Measurements from ENCODE around the gene VDAC2. TPM values are rescaled to one million over a fixed set of nuclear protein-coding genes. Genes with fewer than 3 reads are reported as not detected.
"Not testable (repeated sequence)": the region's sequence is repeated elsewhere in the genome, so short reads cannot be mapped to it uniquely, and the experiment has no call there.

VDAC2 gene
- total and polyA plus RNA-seq, 5 donors = 362 to 429 (median 371) TPM

DNA sequence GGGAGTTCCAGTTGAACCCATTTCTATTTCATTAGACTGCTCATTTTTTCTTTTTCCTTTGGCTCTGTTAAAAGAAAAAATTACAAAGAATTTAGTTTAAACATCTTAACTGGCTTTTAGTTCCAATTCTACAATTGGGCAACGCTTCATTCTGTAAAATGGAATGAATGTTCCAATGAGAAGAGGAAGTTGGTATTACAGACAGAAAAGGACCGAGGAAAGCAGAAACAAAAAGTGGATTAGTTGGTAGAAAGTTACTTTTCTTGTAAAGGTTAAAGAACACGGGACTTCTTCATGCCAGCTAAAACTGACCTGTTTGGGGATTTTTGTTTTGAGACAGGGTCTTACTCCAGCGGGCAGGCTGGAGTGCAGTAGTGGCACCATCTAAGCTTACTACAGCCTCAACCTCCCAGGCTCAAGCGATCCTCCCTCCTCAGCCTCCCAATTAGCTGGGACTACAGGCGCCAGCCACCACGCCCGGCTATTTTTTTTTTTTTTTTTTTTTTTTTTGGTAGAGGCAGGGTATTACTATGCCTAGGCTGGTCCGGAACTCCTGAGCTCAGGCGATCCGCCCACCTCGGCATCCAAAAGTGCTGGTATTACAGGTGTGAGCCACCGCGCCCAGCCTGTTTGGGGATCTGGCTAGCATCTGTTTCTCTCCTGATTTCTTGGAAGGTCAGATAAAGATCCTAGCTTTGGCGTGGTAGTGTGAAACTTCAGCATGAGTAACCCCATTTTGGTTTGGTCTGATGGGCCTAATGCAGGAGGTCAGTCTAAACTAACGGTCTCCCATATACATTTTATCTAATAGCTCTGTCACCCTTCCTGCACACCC is 1.3 kb upstream of the VDAC2 start:
- H3K27ac ChIP-seq (ENCODE audit: low read length) = peak overlapping the region; percentile 98
- 82% methylated on average over 16 of the region's 16 CpGs for WGBS
- no peaks in the 10 kb centered on the region for H3K27me3 ChIP-seq (ENCODE audit: control insufficient read depth, insufficient read depth)
- no peak for ATAC-seq
- intact Hi-C loops (cut with DNase I) = no loop called here
- peaks cover 2% of the 10 kb centered on the region for H3K4me1 ChIP-seq (ENCODE audit: control insufficient read depth, insufficient read depth, low read length)
- peak overlapping the region; percentile 78 for H3K4me3 ChIP-seq (ENCODE audit: low read length)
- no peaks in the 10 kb centered on the region for H3K9me3 ChIP-seq (ENCODE audit: control insufficient read depth, low read length)
- DNase-seq = peak; percentile 32 to 63 (median 59)

DNA sequence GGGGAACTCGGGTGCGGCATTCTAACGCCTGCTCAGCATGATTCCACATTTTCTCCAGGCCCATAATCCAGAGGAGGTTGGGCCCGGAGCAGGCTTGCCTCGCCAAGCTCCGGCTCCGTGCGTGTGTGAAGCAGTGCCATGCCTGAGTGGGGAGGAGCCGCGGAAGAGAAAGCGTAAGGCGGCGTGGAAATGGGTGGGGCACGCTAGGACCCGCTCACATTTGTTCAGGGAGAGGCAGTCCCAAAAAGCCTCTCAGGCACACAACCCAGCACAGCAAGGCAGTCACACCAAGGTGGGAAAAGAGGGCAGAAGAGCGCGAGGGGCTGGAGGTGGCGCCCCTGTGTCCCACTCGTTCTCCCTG is 695 bp upstream of the VDAC2 start:
- H3K27me3 ChIP-seq (ENCODE audit: control insufficient read depth, insufficient read depth) = no peaks in the 10 kb centered on the region
- H3K9me3 ChIP-seq (ENCODE audit: control insufficient read depth, low read length) = no peaks in the 10 kb centered on the region
- intact Hi-C loops (cut with DNase I) = loop anchor here in 3 of 4 donors (2.0 to 10.0 kb wide), 3 partner anchors 17 to 98 kb away; partner anchors contain the start of gene SAMD8 (in 2 of the 3)
- peak overlapping the region; percentile 98 for H3K27ac ChIP-seq (ENCODE audit: low read length)
- ATAC-seq (peak; percentile 91 to 92), DNase-seq (peak; percentile 92 to 95 (median 94))
- under 1% methylated on average over 19 of the region's 19 CpGs for WGBS
- H3K4me3 ChIP-seq (ENCODE audit: low read length) = peak overlapping the region; percentile 78
- H3K4me1 ChIP-seq (ENCODE audit: control insufficient read depth, insufficient read depth, low read length) = peaks cover 2% of the 10 kb centered on the region

GRCh38 chr10:75211007-75211691 is 553 bp downstream of the VDAC2 start:
- peak in 1 of 2 donors; percentile 61 for ATAC-seq

DNA sequence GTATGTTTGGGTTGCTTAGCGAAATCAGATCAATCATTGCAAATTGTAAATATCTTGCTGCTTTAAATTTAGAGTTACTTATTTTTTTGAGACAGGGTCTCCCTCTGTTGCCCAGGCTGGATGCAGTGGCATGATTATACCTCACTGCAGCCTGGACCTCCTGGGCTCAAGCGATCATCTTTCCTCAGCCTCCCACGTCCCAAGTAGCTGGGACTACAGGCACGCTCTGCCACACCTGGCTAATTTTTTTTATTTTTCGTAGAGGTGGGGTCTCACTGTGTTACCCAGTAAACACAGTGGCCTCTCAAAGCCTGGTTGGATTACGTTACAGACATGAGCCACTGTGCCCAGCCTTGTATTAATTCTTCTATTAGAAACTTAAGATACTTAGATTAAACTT is 1.7 kb downstream of the VDAC2 start:
- H3K4me1 ChIP-seq (ENCODE audit: control insufficient read depth, insufficient read depth, low read length) = peaks cover 2% of the 10 kb centered on the region

More at GRCh38 chr10:75211007-75211691, 553 bp downstream of the VDAC2 start:
- WGBS = under 1% methylated on average over 38 of the region's 38 CpGs
- Histone ChIP-seq H3K27me3 (ENCODE audit: control insufficient read depth, insufficient read depth) (no peaks in the 10 kb centered on the region), H3K9me3 (ENCODE audit: control insufficient read depth, low read length) (no peaks in the 10 kb centered on the region), H3K4me1 (ENCODE audit: control insufficient read depth, insufficient read depth, low read length) (peaks cover 2% of the 10 kb centered on the region), H3K27ac (ENCODE audit: low read length) (peak overlapping the region; percentile 79), H3K4me3 (ENCODE audit: low read length) (peak overlapping the region; percentile 78)
- DNase-seq = no peak
- intact Hi-C loops (cut with DNase I) = loop anchor here in 3 of 4 donors (2.0 to 10.0 kb wide), 3 partner anchors 16 to 99 kb away; partner anchors contain the start of gene SAMD8 (in 2 of the 3)

GRCh38 chr10:75220274-75220673 is 9.7 kb downstream of the VDAC2 start:
- no peaks in the 10 kb centered on the region for H3K9me3 ChIP-seq (ENCODE audit: control insufficient read depth, low read length)
- no peak overlapping the region for H3K4me3 ChIP-seq (ENCODE audit: low read length)
- DNase-seq (no peak), ATAC-seq (no peak)
- no peak overlapping the region for H3K27ac ChIP-seq (ENCODE audit: low read length)
- 65% methylated on average over 4 of the region's 4 CpGs for WGBS
- intact Hi-C loops (cut with DNase I) = no loop called here
- H3K27me3 ChIP-seq (ENCODE audit: control insufficient read depth, insufficient read depth) = no peaks in the 10 kb centered on the region
- peaks cover 11% of the 10 kb centered on the region for H3K4me1 ChIP-seq (ENCODE audit: control insufficient read depth, insufficient read depth, low read length)

More for the DNA sequence above, 1.7 kb downstream of the VDAC2 start:
- Histone ChIP-seq H3K4me3 (ENCODE audit: low read length) (peak overlapping the region; percentile 78), H3K27ac (ENCODE audit: low read length) (no peak overlapping the region), H3K9me3 (ENCODE audit: control insufficient read depth, low read length) (no peaks in the 10 kb centered on the region), H3K27me3 (ENCODE audit: control insufficient read depth, insufficient read depth) (no peaks in the 10 kb centered on the region)
- intact Hi-C loops (cut with DNase I) = loop anchor here in 2 of 4 donors (5.0 to 10.0 kb wide), 2 partner anchors 98 to 100 kb away; partner anchors contain the start of gene SAMD8 (in 2 of the 2)
- DNase-seq = no peak
- no peak for ATAC-seq
- WGBS = 76% methylated on average over 6 of the region's 6 CpGs

- H3K9me3 ChIP-seq (ENCODE audit: control insufficient read depth, low read length); intact Hi-C loops (cut with DNase I); H3K4me3 ChIP-seq (ENCODE audit: low read length); ATAC-seq; H3K27me3 ChIP-seq (ENCODE audit: control insufficient read depth, insufficient read depth); H3K27ac ChIP-seq (ENCODE audit: low read length); DNase-seq: not testable (repeated sequence)
- H3K4me1 ChIP-seq (ENCODE audit: control insufficient read depth, insufficient read depth, low read length) = peaks cover 15% of the 10 kb centered on the region
- 93% methylated on average over 8 of the region's 8 CpGs for WGBS
These were observed 10.9 kb downstream of the VDAC2 start for GRCh38 chr10:75221492-75221891.

DNA sequence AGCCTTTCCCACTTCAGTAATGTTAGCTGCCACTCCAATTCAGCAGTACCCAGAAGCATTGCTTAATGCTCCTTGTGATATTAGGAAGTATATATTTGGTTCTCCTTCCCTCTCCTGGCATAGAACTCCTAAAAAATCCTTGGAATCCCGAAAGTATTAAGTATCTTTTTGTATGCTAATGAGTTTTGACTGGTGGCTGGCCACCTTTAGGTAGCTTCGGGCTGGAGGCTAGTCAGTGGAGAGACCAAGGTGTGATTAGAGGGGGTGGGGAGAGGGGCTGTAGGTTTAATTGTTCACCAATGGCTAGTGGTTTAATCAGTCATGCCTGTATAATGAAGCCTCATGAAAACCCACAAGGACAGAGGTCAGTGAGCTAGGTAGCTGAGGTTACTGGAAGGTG is 12.9 kb downstream of the VDAC2 start:
- no peak overlapping the region for H3K4me3 ChIP-seq (ENCODE audit: low read length)
- DNase-seq (no peak), ATAC-seq (no peak)
- H3K27me3 ChIP-seq (ENCODE audit: control insufficient read depth, insufficient read depth) = no peaks in the 10 kb centered on the region
- intact Hi-C loops (cut with DNase I) = no loop called here
- no peaks in the 10 kb centered on the region for H3K9me3 ChIP-seq (ENCODE audit: control insufficient read depth, low read length)
- peak overlapping the region; percentile 81 for H3K27ac ChIP-seq (ENCODE audit: low read length)
- WGBS = 67% methylated on average over 2 of the region's 2 CpGs
- H3K4me1 ChIP-seq (ENCODE audit: control insufficient read depth, insufficient read depth, low read length) = peaks cover 21% of the 10 kb centered on the region

- peak overlapping the region; percentile 94 for H3K27ac ChIP-seq (ENCODE audit: low read length)
- DNase-seq (no peak), ATAC-seq (no peak)
- H3K4me3 ChIP-seq (ENCODE audit: low read length) = no peak overlapping the region
- no peaks in the 10 kb centered on the region for H3K9me3 ChIP-seq (ENCODE audit: control insufficient read depth, low read length)
- H3K27me3 ChIP-seq (ENCODE audit: control insufficient read depth, insufficient read depth) = no peaks in the 10 kb centered on the region
- WGBS = 17% methylated on average over 2 of the region's 2 CpGs
- H3K4me1 ChIP-seq (ENCODE audit: control insufficient read depth, insufficient read depth, low read length) = peaks cover 24% of the 10 kb centered on the region
- intact Hi-C loops (cut with DNase I) = loop anchor here in 1 of 4 donors (2.0 kb wide), 1 partner anchor 15 kb away; the partner anchor contains the start of gene VDAC2
These were observed 15.5 kb downstream of the VDAC2 start for GRCh38 chr10:75226095-75226494.

DNA sequence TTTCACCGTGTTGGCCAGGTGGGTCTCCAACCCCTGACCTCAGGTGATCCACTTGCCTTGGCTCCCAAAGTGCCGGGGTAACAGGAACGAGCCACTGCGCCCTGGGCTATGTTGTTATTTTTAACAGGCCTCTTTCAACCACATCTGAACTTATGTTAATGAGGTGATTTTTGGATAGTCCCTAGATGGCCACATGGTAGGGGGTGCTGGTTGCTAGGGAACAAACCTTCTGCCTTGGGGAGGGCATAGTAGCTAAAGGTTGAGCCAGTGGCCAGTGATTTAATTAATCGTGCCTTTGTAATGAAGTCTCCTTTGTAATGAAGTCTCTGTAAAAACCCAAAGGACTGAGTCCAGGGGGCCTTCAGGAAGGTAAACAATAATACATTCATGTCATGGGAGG is 16.1 kb downstream of the VDAC2 start:
- H3K4me1 ChIP-seq (ENCODE audit: control insufficient read depth, insufficient read depth, low read length) = peaks cover 24% of the 10 kb centered on the region

DNA sequence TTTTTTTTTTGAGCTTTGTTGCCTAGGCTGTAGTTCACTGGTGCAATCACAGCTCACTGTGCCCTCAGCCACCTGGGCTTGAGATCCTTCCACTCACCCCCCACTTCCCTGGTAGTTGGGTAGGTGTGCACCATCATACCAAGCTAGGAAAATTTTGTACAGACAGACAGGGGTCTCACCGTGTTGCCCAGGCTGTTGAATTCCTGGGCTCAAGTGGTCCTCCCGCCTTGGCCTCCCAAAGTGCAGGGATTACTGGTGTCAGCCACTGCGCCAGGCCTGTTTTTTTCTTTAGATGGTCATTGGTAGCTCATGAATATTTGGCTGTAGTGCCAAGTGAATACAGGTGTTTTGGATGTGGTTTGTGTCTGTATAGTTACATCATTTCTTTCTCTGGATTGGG is 17.7 kb downstream of the VDAC2 start:
- ATAC-seq = no peak
- Histone ChIP-seq H3K9me3 (ENCODE audit: control insufficient read depth, low read length) (no peaks in the 10 kb centered on the region), H3K4me3 (ENCODE audit: low read length) (no peak overlapping the region), H3K27ac (ENCODE audit: low read length) (no peak overlapping the region), H3K4me1 (ENCODE audit: control insufficient read depth, insufficient read depth, low read length) (peaks cover 22% of the 10 kb centered on the region), H3K27me3 (ENCODE audit: control insufficient read depth, insufficient read depth) (no peaks in the 10 kb centered on the region)
- intact Hi-C loops (cut with DNase I) = no loop called here
- no peak for DNase-seq
- WGBS = 90% methylated on average over 3 of the region's 3 CpGs

More for the DNA sequence above, 16.1 kb downstream of the VDAC2 start:
- Histone ChIP-seq H3K4me3 (ENCODE audit: low read length) (no peak overlapping the region), H3K9me3 (ENCODE audit: control insufficient read depth, low read length) (no peaks in the 10 kb centered on the region), H3K27me3 (ENCODE audit: control insufficient read depth, insufficient read depth) (no peaks in the 10 kb centered on the region), H3K27ac (ENCODE audit: low read length) (peak overlapping the region; percentile 94)
- WGBS = 61% methylated on average over 5 of the region's 5 CpGs
- intact Hi-C loops (cut with DNase I) = loop anchor here in 1 of 4 donors (2.0 kb wide), 1 partner anchor 16 kb away; the partner anchor contains the start of gene VDAC2
- no peak for ATAC-seq
- DNase-seq = no peak

DNA sequence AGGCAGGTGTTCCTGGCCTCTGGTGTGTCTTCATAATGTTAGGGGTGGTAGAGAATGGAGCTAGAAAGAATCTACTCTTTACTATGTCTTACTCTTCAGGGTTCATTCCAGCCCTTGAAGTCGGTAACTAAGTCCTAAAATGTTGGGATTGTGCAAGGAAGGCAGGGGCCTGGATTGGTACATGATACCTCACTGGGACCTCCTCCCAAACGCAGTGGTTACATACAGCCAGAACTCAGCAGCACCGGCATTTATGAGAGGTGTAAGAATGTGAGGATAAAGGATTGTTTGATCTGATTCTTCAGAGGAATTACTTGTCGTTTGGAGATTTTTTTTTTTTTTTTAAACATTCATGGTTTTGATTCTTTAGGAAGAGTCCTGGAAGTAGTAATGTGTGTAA is 18.2 kb downstream of the VDAC2 start:
- intact Hi-C loops (cut with DNase I) = no loop called here
- DNase-seq = no peak
- 52% methylated on average over 4 of the region's 4 CpGs for WGBS
- ATAC-seq = no peak
- Histone ChIP-seq H3K4me3 (ENCODE audit: low read length) (no peak overlapping the region), H3K27ac (ENCODE audit: low read length) (no peak overlapping the region), H3K4me1 (ENCODE audit: control insufficient read depth, insufficient read depth, low read length) (peaks cover 17% of the 10 kb centered on the region), H3K9me3 (ENCODE audit: control insufficient read depth, low read length) (no peaks in the 10 kb centered on the region), H3K27me3 (ENCODE audit: control insufficient read depth, insufficient read depth) (no peaks in the 10 kb centered on the region)

Measured in right cardiac atrium (tissue), 5 donors.